GM18868 (cell line): ENCODE measurements around the gene NMS.

Source experiments
- ATAC-seq: cut with Tn5 transposase; IDR thresholded peaks from one replicate; pipeline ENCODE4 v1.9.1; 2021; ENCODE audit warnings: mild to moderate bottlenecking, moderate library complexity; ENCODE audit not compliant: unreplicated experiment

The NMS gene

GRCh38 chr2:100483895-100484294, 13.6 kb downstream of the NMS start:
- ATAC-seq: no peak

- ATAC-seq: no peak
Measured at GRCh38 chr2:100484390-100484789, 14.1 kb downstream of the NMS start.

- no peak for ATAC-seq
Measured at GRCh38 chr2:100485396-100485795, 15.1 kb downstream of the NMS start.

- no peak for ATAC-seq
Measured at GRCh38 chr2:100494712-100495111, 24.4 kb downstream of the NMS start.

GRCh38 chr2:100502782-100503181, 32.5 kb downstream of the NMS start:
- ATAC-seq: no peak

GRCh38 chr2:100504542-100504941, 34.3 kb downstream of the NMS start:
- no peak for ATAC-seq

- ATAC-seq: no peak
Measured at GRCh38 chr2:100509066-100509465, 38.8 kb downstream of the NMS start.

GRCh38 chr2:100513650-100514049, 43.4 kb downstream of the NMS start:
- ATAC-seq: no peak

- no peak for ATAC-seq
Measured at GRCh38 chr2:100517556-100517955, 47.3 kb downstream of the NMS start.

GRCh38 chr2:100518801-100519200, 48.5 kb downstream of the NMS start:
- no peak for ATAC-seq

GRCh38 chr2:100520224-100520623, 49.9 kb downstream of the NMS start:
- no peak for ATAC-seq

- no peak for ATAC-seq
Measured at GRCh38 chr2:100522430-100522829, 52.1 kb downstream of the NMS start.

GRCh38 chr2:100524331-100524730, 54.0 kb downstream of the NMS start:
- no peak for ATAC-seq

- no peak for ATAC-seq
Measured at GRCh38 chr2:100526868-100527267, 56.6 kb downstream of the NMS start.

- no peak for ATAC-seq
Measured at GRCh38 chr2:100527440-100528015, 57.2 kb downstream of the NMS start.

- ATAC-seq: no peak
Measured at GRCh38 chr2:100529176-100529575, 58.9 kb downstream of the NMS start.

- no peak for ATAC-seq
Measured at GRCh38 chr2:100529900-100530299, 59.6 kb downstream of the NMS start.
